ENCODE measurements around the gene SMIM38. TPM values are rescaled to one million over a fixed set of nuclear protein-coding genes. Genes with fewer than 3 reads are reported as not detected.

Gene SMIM38
- total RNA-seq, 4 donors from 2014 or later, result 0.45 to 2.3 (median 2.0) TPM; not detected in 1

DNA sequence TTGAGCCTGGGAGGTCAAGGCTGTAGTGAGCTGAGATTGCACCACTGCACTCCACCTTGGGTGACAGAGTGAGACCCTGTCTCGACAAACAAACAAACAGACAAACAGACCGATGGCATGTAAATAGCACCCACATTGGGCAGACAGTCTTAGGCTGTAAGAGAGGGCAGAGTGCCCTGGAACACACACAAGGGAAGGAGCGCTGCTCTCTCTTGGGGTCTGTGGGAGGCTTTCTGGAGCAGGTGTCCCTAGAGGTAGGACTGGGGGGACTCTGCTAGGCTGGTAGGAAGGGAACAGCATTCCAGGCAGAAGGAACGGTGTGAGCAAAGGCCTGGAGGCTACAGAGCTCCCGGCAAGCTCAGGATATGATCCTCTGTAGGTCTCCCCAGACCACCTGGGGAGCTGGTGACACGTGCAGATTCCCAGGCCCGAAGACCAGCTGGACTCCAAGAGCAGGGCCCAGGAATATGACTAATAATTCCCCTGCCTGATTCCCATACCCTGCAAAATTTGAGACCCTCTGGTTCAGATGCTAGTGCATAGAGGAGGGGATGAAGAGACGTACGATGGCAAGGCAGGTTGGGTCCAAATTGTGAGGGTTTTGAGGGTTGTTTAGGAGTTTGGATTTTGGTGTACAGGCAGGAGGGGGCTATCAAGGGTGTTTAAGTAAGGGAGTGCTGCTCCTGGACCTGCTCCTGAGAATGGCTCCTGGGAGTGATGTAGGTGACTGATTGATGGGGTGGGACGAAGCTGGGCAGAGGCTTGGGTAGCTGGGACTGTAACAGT is 11.6 kb downstream of the SMIM38 start:
- H3K4me3 ChIP-seq (replicated peaks in 1 of 3), result no peak overlapping the region
- H3K36me3 ChIP-seq, result no peaks in the 10 kb centered on the region
- no peaks in the 10 kb centered on the region for H3K4me1 ChIP-seq
- WGBS, 2 donors, result 83 to 91% methylated on average over 8 to 10 of the region's 10 CpGs
- H3K27me3 ChIP-seq, result no peaks in the 10 kb centered on the region
- intact Hi-C loops (cut with DNase I), result no loop called here
- H3K27ac ChIP-seq, result no peak overlapping the region
- H3K9me3 ChIP-seq, result no peaks in the 10 kb centered on the region
- DNase-seq, result no peak
- TF ChIP-seq, protein P1, sequence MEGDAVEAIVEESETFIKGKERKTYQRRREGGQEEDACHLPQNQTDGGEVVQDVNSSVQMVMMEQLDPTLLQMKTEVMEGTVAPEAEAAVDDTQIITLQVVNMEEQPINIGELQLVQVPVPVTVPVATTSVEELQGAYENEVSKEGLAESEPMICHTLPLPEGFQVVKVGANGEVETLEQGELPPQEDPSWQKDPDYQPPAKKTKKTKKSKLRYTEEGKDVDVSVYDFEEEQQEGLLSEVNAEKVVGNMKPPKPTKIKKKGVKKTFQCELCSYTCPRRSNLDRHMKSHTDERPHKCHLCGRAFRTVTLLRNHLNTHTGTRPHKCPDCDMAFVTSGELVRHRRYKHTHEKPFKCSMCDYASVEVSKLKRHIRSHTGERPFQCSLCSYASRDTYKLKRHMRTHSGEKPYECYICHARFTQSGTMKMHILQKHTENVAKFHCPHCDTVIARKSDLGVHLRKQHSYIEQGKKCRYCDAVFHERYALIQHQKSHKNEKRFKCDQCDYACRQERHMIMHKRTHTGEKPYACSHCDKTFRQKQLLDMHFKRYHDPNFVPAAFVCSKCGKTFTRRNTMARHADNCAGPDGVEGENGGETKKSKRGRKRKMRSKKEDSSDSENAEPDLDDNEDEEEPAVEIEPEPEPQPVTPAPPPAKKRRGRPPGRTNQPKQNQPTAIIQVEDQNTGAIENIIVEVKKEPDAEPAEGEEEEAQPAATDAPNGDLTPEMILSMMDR (IDR thresholded peaks at IDR 0.05), result no peak
- no peak for TF ChIP-seq POLR2A (IDR thresholded peaks at IDR 0.05)

DNA sequence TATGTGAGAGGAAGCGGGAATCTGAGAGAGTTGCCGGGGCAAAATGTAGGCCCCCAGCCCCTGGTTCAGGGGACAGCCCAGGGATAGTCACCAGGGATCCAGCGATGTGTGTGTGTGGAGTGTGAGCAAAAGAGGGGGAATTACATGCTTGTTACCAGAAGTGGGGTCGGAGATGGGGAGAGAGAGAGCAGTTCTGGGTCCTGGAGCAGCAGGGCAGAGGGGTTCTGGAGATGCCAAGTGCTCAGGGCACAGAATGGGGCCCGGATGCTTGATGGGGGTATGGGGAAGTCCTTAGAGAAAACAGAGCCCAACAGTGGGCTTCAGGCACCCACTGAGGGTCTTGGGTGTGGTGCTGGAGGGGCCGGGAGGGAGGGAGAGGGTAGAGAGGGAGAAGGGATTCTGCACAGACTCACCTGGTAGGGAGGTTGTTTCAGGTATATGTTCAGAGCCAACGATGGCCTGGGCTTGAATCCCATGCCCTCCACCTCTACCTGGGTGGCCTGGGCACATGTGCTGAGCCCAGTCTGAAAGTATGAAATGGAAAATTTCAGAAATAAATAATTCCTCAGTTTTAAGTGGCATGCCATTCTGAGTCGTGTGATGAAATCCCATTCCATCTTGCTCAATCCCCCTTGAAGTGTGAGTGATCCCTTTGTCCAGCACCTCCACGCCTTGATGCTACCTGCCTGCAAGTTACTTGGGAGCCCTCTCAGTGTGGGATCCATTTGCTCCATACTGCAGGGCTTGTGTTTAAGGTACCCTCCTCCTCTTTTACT is 12.4 kb downstream of the SMIM38 start:
- Histone ChIP-seq H3K9me3 (no peaks in the 10 kb centered on the region), H3K27ac (no peak overlapping the region), H3K4me3 (replicated peaks in 1 of 3) (no peak overlapping the region), H3K4me1 (no peaks in the 10 kb centered on the region), H3K27me3 (no peaks in the 10 kb centered on the region), H3K36me3 (no peaks in the 10 kb centered on the region)
- intact Hi-C loops (cut with DNase I), result no loop called here
- WGBS, 2 donors, result 74 to 77% methylated on average over 9 of the region's 9 CpGs
- TF ChIP-seq, protein P1 (IDR thresholded peaks at IDR 0.05), result no peak
- TF ChIP-seq POLR2A (IDR thresholded peaks at IDR 0.05), result no peak
- no peak for DNase-seq

DNA sequence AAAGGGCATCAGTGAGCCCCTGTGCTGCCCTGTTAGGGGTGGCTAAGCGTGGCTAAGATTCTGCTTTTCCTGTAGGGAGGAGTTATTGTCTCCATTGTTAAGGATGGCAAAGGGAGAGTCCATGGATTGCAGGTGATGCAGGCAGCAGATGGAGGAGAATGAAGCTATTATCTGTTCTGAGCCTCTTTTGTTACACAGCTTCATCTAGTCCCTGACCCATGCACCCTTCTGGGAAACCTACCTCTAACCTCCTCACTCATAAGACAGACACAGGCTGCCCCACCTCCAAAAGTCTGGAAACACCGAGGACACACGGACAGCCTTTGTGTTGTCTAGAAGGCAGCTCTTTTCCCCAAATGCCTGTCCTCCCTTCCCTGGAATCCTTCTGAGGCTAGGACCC is 13.7 kb downstream of the SMIM38 start:
- H3K27me3 ChIP-seq, result no peaks in the 10 kb centered on the region
- 93 to 97% methylated on average over 3 of the region's 3 CpGs for WGBS, 2 donors
- TF ChIP-seq POLR2A (IDR thresholded peaks at IDR 0.05), result no peak
- TF ChIP-seq, protein P1 (IDR thresholded peaks at IDR 0.05), result no peak
- DNase-seq, result no peak
- H3K4me3 ChIP-seq (replicated peaks in 1 of 3), result no peak overlapping the region
- no peaks in the 10 kb centered on the region for H3K36me3 ChIP-seq
- H3K4me1 ChIP-seq, result no peaks in the 10 kb centered on the region
- intact Hi-C loops (cut with DNase I), result no loop called here
- no peaks in the 10 kb centered on the region for H3K9me3 ChIP-seq
- no peak overlapping the region for H3K27ac ChIP-seq

DNA sequence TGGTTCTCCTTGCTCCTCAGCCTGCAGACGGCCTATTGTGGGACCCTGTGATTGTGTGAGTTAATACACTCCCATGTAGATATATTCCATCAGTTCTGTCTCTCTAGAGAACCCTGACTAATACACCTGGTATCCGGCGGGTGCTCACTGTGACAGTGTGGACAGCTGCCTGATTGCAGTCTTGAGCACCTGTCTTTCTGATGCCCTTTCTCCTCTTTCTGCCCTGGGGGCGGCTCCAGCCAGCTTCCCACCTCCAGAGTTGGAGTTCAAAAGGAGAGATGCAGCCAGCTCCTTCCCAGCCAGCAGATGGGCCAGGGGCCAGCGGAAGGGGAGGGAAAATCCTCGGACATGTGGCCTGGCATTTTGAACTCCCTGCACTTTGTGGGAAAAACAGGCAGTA is 15.0 kb downstream of the SMIM38 start:
- no peak overlapping the region for H3K4me3 ChIP-seq (replicated peaks in 1 of 3)
- H3K4me1 ChIP-seq, result no peaks in the 10 kb centered on the region
- H3K27me3 ChIP-seq, result no peaks in the 10 kb centered on the region
- no peak overlapping the region for H3K27ac ChIP-seq
- no peak for TF ChIP-seq POLR2A (IDR thresholded peaks at IDR 0.05)
- TF ChIP-seq, protein P1 (IDR thresholded peaks at IDR 0.05), result no peak
- no peaks in the 10 kb centered on the region for H3K36me3 ChIP-seq
- no peaks in the 10 kb centered on the region for H3K9me3 ChIP-seq
- intact Hi-C loops (cut with DNase I), result no loop called here
- 80 to 81% methylated on average over 6 of the region's 6 CpGs for WGBS, 2 donors
- no peak for DNase-seq
